Activated T-helper 2 cell treated with anti-CD3 and anti-CD28 coated beads, Interferon-gamma antibody, Interleukin-2, Interleukin-4, amounts not matched to agents 10 μg/mL and 5 μg/mL and 100 μg/mL, durations not matched to agents 14 hours and 24 hours and 36 hours (primary cell): ENCODE measurements around the gene GATA5. TPM values are rescaled to one million over a fixed set of nuclear protein-coding genes. Genes with fewer than 3 reads are reported as not detected.
"Not testable (repeated sequence)": the region's sequence is repeated elsewhere in the genome, so short reads cannot be mapped to it uniquely, and the experiment has no call there.

ENCODE experiments used
- DNase-seq: peaks from one replicate; pipeline ENCODE4 v3.0.0; 2021; ENCODE audit warnings: low spot score
- H3K27ac Mint-ChIP-seq: one replicate; pipeline ENCODE4 v1.8.0; 2021; ENCODE audit warnings: mixed read lengths
- H3K27me3 Mint-ChIP-seq: one replicate; pipeline ENCODE4 v1.8.0; 2021; ENCODE audit warnings: low read depth, mixed read lengths
- H3K36me3 Mint-ChIP-seq: one replicate; pipeline ENCODE4 v1.8.0; 2021; ENCODE audit warnings: low read depth, mixed read lengths
- H3K4me1 Mint-ChIP-seq: one replicate; pipeline ENCODE4 v1.8.0; 2021; ENCODE audit warnings: low read depth, mixed read lengths
- H3K4me3 Mint-ChIP-seq: one replicate; pipeline ENCODE4 v1.8.0; 2021; ENCODE audit warnings: low read depth, mild to moderate bottlenecking, moderate library complexity, mixed read lengths
- H3K9me3 Mint-ChIP-seq: one replicate; pipeline ENCODE4 v1.8.0; 2021; ENCODE audit warnings: mixed read lengths
- intact Hi-C: fragments of 100-400 bp; cut with micrococcal nuclease; formaldehyde crosslinking; loops from one replicate; pipeline ENCODE4 v1.15.1; 2023
- total RNA-seq: library from RNA; stranded (reverse); gene quantifications from 2 replicates; pipeline ENCODE4 v1.2.3, GENCODE V29; 2022

GATA5 gene
- total RNA-seq, 1 donor from 2014 or later: not detected

DNA sequence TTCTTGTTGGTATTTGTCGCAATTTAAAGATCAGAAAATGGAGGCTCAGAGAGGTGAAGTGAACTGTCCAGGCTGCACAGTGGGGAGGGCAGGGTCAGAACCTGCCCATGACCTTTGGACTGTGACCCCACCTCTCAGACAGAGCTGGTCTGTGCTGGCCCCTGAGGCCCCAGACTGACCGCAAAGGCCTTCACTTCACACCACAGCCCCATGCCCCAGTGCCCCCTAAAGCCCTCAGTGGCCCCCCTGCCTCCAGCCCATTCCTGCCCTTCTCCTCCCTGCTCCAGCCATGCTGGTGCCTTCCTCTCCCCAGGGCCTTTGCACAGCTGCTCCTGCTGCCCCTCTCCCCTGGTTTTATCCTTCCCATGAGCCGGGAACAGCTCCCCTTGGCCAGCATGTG lies 39.1 kb downstream of the GATA5 start:
- no peak overlapping the region for H3K27ac Mint-ChIP-seq
- H3K36me3 Mint-ChIP-seq: no peaks in the 10 kb centered on the region
- intact Hi-C loops: no loop called here
- no peak overlapping the region for H3K4me3 Mint-ChIP-seq
- no peaks in the 10 kb centered on the region for H3K4me1 Mint-ChIP-seq
- DNase-seq: no peak
- H3K9me3 Mint-ChIP-seq: no peaks in the 10 kb centered on the region
- peaks cover 17% of the 10 kb centered on the region for H3K27me3 Mint-ChIP-seq

- Mint-ChIP-seq H3K4me1 (no peaks in the 10 kb centered on the region), H3K36me3 (no peaks in the 10 kb centered on the region), H3K27ac (no peak overlapping the region), H3K4me3 (no peak overlapping the region), H3K9me3 (no peaks in the 10 kb centered on the region), H3K27me3 (peaks cover 17% of the 10 kb centered on the region)
- intact Hi-C loops: no loop called here
- no peak for DNase-seq
These were observed 41.9 kb downstream of the GATA5 start for GRCh38 chr20:62433658-62434497.

GRCh38 chr20:62430866-62431447 lies 44.8 kb downstream of the GATA5 start:
- H3K36me3 Mint-ChIP-seq: no peaks in the 10 kb centered on the region
- H3K27me3 Mint-ChIP-seq: peaks cover 17% of the 10 kb centered on the region
- no peak overlapping the region for H3K27ac Mint-ChIP-seq
- no peaks in the 10 kb centered on the region for H3K9me3 Mint-ChIP-seq
- no peaks in the 10 kb centered on the region for H3K4me1 Mint-ChIP-seq
- H3K4me3 Mint-ChIP-seq: no peak overlapping the region
- intact Hi-C loops: no loop called here
- no peak for DNase-seq

DNA sequence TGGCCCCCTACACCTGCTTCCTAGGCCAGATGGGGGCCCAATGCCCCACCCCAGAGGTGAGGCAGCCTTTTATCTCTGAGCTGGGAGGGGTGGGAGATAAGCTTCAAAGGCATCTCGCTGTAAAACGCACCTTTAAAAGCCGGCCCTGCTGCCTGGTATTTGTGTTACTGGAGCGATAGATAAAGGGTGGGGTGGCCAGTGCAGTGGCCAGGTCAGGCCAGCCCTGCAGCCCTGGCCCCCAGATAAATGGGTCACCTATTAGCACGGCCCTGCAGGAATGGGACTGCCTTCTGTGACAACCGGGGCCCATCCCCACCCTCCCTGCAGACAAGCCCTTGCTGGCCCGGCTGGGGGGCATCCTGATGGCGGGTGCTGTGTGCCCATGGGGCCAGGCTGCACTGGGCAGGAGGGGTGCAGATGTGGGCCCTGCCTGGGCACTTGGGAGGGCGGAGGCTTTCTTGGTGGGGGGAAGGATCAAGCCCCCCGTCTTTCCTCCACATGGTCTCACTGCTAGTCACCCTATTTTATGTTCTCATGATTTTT lies 45.4 kb downstream of the GATA5 start:
- intact Hi-C loops: no loop called here
- no peak for DNase-seq
- Mint-ChIP-seq H3K27ac (no peak overlapping the region), H3K36me3 (no peaks in the 10 kb centered on the region), H3K9me3 (no peaks in the 10 kb centered on the region), H3K4me3 (no peak overlapping the region), H3K4me1 (no peaks in the 10 kb centered on the region), H3K27me3 (peaks cover 17% of the 10 kb centered on the region)

GRCh38 chr20:62429455-62430310 lies 46.1 kb downstream of the GATA5 start:
- Mint-ChIP-seq H3K27ac (no peak overlapping the region), H3K9me3 (no peaks in the 10 kb centered on the region), H3K4me3 (no peak overlapping the region), H3K27me3 (peaks cover 12% of the 10 kb centered on the region), H3K4me1 (no peaks in the 10 kb centered on the region), H3K36me3 (no peaks in the 10 kb centered on the region)
- no peak for DNase-seq
- intact Hi-C loops: no loop called here

- Mint-ChIP-seq H3K4me3 (no peak overlapping the region), H3K9me3 (no peaks in the 10 kb centered on the region), H3K36me3 (no peaks in the 10 kb centered on the region), H3K27me3 (peaks cover 1% of the 10 kb centered on the region), H3K27ac (no peak overlapping the region), H3K4me1 (no peaks in the 10 kb centered on the region)
- intact Hi-C loops: no loop called here
- no peak for DNase-seq
These were observed 47.1 kb downstream of the GATA5 start for GRCh38 chr20:62428396-62429295.

- H3K4me3 Mint-ChIP-seq: no peak overlapping the region
- intact Hi-C loops: no loop called here
- H3K4me1 Mint-ChIP-seq: no peaks in the 10 kb centered on the region
- H3K27ac Mint-ChIP-seq: no peak overlapping the region
- H3K27me3 Mint-ChIP-seq: no peaks in the 10 kb centered on the region
- no peaks in the 10 kb centered on the region for H3K36me3 Mint-ChIP-seq
- H3K9me3 Mint-ChIP-seq: no peaks in the 10 kb centered on the region
- no peak for DNase-seq
These were observed 47.8 kb downstream of the GATA5 start for GRCh38 chr20:62428002-62428372.

DNA sequence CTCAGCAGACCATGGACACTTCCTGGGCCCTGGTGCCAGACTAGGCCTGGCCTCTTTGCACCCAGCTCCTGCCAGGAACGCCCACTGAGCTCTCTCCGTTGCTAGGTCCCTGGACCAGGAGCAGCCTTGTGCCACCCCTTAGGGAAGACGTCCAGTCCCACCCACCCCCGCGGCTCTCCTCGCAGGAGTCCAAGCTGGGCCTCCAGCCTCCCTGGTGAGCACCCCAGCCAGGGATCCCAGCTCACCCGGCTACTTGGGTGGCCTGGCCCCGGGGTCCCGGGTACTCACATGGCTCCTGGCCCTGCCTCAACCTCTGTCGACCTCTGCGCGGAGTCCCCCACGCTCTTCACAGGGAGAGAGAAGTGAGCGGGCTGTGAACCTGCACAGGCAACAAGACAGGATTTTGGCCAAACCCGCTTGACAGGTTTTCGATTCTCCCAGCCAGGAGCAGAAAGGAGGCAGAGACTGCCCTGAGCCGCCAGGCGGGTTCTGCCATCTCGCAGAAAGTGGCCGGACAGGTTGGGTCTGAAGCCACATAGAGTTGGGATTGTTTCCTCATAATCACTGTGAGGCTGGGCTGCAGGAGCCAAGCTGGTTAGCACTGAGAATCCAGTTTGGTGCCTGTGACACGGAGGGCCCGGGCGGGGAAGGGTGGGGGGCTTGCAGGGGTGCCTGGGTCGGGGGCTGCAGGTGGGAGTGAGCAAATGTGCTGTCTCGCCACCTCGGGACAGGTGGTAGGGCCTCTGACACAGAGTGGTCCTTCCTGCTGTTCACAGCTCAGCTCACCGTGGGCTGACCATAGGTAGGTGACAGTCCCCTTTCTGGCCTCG lies 48.4 kb downstream of the GATA5 start, which contains the start of gene RBBP8NL:
Gene RBBP8NL (minus strand): TSS at position 368 of the 830 bp plus-strand sequence. CDS start 7,892 bp downstream, outside the sequence.
- no peaks in the 10 kb centered on the region for H3K9me3 Mint-ChIP-seq
- no peak within 1 kb of the TSS for H3K27ac Mint-ChIP-seq
- intact Hi-C loops: no loop called here
- no peak for DNase-seq
- H3K4me3 Mint-ChIP-seq: no peak within 1 kb of the TSS
- H3K27me3 Mint-ChIP-seq: no peaks in the 10 kb centered on the region
- H3K36me3 Mint-ChIP-seq: no peaks in the 10 kb centered on the region
- H3K4me1 Mint-ChIP-seq: no peaks in the 10 kb centered on the region

DNA sequence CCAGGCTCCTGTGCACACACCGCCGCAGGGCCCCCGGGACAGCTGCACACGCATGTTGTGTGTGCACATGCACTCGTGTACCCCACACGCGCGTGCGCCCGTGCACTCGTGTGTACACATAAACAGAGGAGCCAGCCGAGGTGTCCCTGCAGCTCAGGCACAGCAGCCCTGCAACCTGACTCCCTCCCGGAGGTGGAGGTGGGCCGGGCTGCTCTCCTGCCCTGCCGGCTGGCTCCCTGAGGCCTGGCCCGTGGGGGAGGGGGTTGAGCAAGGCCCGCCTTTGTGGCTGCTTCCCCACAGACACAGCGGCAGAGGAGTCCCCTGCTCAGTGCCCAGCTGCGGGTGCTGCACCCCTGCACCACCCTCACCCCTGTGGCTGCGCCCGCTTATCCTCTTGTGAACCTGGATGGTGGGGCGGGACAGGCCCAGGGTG lies 49.1 kb downstream of the GATA5 start:
- no peak for DNase-seq
- H3K4me1 Mint-ChIP-seq: no peaks in the 10 kb centered on the region
- H3K4me3 Mint-ChIP-seq: no peak overlapping the region
- no peaks in the 10 kb centered on the region for H3K9me3 Mint-ChIP-seq
- H3K27me3 Mint-ChIP-seq: no peaks in the 10 kb centered on the region
- H3K36me3 Mint-ChIP-seq: no peaks in the 10 kb centered on the region
- H3K27ac Mint-ChIP-seq: no peak overlapping the region
- intact Hi-C loops: no loop called here

- H3K36me3 Mint-ChIP-seq, H3K9me3 Mint-ChIP-seq, H3K27ac Mint-ChIP-seq, DNase-seq, intact Hi-C loops, H3K4me3 Mint-ChIP-seq, H3K27me3 Mint-ChIP-seq, H3K4me1 Mint-ChIP-seq: not testable (repeated sequence)
These were observed 49.8 kb downstream of the GATA5 start for GRCh38 chr20:62426059-62426348.

GRCh38 chr20:62425281-62426058 lies 50.3 kb downstream of the GATA5 start:
- Mint-ChIP-seq H3K9me3 (no peaks in the 10 kb centered on the region), H3K36me3 (no peaks in the 10 kb centered on the region), H3K4me3 (no peak overlapping the region), H3K4me1 (no peaks in the 10 kb centered on the region), H3K27me3 (no peaks in the 10 kb centered on the region), H3K27ac (no peak overlapping the region)
- DNase-seq: no peak
- intact Hi-C loops: no loop called here
